Transverse colon (tissue), 4 donors: ENCODE results near the gene PDHA1.

ENCODE experiments used
- CTCF ChIP-seq, 5 experiments: fragments of 200-600 bp in 3 of 5; fragments of 450-650 bp in 2 of 5; sonication (generic) in 3 of 5; IDR thresholded peaks; 1 replicate in 2 of 5; 2 replicates in 3 of 5; pipeline ENCODE4 v1.5.1; 2016 to 2017; ENCODE audit warnings: antibody characterized with exemption in 5 of 5, inconsistent platforms in 3 of 5, mild to moderate bottlenecking in 2 of 5, moderate library complexity in 1 of 5
- EP300 ChIP-seq: sonication (generic); formaldehyde crosslinking; IDR thresholded peaks from one replicate; pipeline ENCODE4 v1.6.1; 2017; ENCODE audit warnings: antibody characterized with exemption, low read depth
- POLR2A ChIP-seq: fragments of 450-650 bp; IDR thresholded peaks from one replicate; pipeline ENCODE4 v1.6.1; 2016; ENCODE audit warnings: antibody characterized with exemption, mild to moderate bottlenecking, moderate library complexity
- POLR2AphosphoS5 ChIP-seq, 3 donors: sonication (generic); formaldehyde crosslinking; IDR thresholded peaks; one replicate each; pipeline ENCODE4 v1.6.1; 2016; ENCODE audit warnings: antibody characterized with exemption in 3 of 3

- TF ChIP-seq CTCF (IDR thresholded peaks at IDR 0.05) (no peak), POLR2A (no peak), POLR2AphosphoS5 (IDR thresholded peaks at IDR 0.05) (no peak), EP300 (no peak)
Measured at GRCh38 chrX:19347916-19348315, 4.2 kb downstream of the PDHA1 start.
